ACHN (cell line): ENCODE measurements around the gene MITF.
A peak's percentile ranks its signal among the peaks of the same experiment; 100 is the strongest.

ENCODE experiments used
- DNase-seq: peaks from one replicate; pipeline ENCODE4 v3.0.0-alpha.2; 2015
- in situ Hi-C: cut with HindIII; loops from 2 replicates; pipeline ENCODE4 v1.10.0; 2017; ENCODE audit warnings: low sequenced_read_pairs, low pct_ligation_motif_present, low pct_unique_long_range_greater_than_20kb

The MITF gene

DNA sequence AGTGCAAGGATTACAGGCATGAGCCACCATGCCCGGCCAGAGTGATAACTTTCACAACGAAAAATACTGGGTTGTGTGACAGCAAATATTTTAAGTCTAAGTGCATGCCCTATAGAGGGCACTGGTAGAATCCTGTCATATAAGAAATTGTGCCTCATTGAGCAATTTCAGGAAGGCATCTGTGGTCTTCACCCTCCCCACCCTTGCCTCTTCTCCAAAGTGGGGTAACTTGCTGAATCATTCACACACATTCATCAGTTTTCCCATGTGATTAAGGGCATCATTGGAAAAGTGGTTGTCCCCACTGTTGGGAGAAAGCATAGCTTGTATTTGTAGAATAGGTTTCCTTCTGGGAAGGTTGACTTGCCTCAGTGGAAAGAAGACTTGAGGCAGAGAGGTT, 9.2 kb downstream of the MITF start:
- in situ Hi-C loops: no loop called here
- DNase-seq: no peak

DNA sequence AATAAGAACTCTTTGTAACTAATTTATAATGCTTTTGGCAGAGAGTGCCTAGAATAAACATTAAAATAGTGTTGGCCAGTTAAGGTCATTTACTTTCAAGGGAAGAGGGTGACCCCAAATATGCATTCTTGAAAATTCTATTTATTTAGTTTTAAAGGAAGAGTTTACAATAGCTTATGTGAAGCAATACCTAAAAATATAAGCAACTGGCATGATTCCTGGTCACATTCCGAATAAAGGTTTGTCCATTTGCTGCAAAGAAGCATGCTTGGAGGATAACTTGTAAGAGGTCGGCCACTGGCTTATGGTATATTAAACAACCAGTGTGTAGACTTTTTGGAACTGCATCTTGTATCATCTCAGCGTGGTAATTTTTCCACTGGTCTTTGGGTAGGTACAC, 10.2 kb downstream of the MITF start:
- DNase-seq: no peak
- in situ Hi-C loops: no loop called here

DNA sequence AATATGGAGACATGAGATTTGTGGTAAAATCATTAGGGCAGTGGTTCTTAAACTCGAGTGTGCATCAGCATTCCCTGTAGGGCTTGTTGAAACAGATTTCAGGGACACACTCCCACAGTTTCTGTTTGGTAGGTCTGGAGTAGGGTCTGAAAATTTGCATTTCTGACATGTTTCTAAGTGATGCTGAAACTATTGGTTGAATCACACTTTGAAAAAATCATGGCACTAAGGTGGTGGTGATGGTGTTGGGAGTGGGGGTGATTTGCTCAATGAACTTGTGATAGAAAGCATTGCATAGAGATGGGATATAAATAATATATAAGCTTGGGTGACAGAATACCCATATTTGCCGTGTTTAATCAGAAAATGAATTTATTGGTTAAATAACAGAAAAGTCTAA, 11.3 kb downstream of the MITF start:
- in situ Hi-C loops: no loop called here
- no peak for DNase-seq

DNA sequence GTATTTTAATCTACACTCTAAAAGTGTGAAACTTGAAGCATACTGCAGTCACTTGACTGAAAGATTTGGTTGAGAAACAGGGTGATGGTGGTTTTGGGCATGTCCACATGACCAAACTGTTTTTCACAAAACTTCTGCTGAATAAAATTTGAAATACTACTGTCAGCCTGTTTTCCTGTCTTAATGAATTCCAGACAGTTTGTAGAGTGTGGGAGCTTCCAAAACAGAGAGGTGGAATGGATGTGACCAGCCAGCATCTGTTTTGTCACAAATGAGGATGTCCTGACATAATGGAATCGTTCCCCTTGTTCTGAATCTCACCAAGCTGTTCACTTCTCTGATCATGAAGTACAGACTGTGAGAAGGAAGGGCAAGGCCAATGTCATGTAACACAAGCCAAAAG, 11.8 kb downstream of the MITF start:
- in situ Hi-C loops: no loop called here
- no peak for DNase-seq

DNA sequence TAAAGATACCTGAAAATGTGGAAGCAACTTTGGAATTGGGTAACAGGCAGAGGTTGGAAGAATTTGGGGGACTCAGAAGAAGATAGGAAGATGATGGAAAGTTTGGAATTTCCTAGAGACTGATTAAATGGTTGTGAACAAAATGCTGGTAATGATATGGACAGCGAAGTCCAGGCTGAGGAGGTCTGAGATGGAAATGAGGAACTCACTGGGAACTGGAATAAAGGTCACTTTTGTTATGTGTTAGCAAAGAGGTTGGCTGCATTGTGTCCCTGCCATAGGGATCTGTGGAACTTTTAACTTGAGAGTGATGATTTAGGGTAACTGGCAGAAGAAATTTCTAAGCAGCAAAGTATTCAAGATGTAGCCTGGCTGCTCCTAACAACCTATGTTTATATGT, 13.0 kb downstream of the MITF start:
- DNase-seq: no peak
- in situ Hi-C loops: no loop called here

DNA sequence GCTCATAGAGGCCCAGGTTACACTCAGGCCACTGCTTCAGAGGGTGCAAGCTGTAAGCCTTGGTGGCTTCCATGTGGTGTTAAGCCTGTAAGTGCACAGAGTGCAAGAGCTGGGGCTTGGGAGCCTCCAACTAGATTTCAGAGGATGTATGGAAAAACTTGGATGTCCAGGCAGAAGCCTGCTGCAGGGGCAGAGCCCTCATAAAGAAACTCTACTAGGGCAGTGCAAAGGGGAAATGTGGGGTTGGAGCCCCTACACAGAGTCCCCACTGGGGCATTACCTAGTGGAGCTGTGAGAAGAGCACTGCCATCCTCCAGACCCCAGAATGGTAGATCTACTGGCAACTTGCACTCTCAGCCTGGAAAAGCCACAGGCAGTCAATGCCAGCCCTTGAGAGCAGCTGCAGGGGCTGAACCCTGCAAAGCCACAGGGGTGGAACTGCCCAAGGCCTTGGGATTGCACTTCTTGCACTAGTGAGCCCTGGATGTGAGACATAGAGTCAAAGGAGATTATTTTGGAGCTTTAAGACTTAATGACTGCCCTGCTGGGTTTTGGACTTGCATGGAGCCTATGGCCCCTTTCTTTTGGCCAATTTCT, 14.0 kb downstream of the MITF start:
- in situ Hi-C loops: no loop called here
- DNase-seq: no peak

DNA sequence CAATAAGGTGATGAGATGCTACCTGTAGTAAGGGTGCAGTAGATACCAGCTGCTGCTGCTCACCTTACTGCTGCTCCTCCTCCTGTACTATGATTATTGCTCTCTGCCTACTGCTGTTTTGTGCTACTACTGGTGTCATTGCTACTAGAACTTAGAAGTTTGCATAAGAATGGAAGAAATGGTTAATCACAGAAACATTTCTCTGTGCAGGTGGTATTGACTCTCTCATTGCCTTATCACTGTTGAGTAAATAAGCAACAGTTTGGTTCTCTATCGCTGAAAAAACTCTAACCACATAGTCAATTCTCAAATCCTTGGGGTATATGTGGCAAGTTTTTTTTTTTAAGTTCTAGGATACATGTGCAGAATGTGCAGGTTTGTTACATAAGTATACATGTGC, 16.5 kb downstream of the MITF start:
- in situ Hi-C loops: no loop called here
- DNase-seq: no peak

DNA sequence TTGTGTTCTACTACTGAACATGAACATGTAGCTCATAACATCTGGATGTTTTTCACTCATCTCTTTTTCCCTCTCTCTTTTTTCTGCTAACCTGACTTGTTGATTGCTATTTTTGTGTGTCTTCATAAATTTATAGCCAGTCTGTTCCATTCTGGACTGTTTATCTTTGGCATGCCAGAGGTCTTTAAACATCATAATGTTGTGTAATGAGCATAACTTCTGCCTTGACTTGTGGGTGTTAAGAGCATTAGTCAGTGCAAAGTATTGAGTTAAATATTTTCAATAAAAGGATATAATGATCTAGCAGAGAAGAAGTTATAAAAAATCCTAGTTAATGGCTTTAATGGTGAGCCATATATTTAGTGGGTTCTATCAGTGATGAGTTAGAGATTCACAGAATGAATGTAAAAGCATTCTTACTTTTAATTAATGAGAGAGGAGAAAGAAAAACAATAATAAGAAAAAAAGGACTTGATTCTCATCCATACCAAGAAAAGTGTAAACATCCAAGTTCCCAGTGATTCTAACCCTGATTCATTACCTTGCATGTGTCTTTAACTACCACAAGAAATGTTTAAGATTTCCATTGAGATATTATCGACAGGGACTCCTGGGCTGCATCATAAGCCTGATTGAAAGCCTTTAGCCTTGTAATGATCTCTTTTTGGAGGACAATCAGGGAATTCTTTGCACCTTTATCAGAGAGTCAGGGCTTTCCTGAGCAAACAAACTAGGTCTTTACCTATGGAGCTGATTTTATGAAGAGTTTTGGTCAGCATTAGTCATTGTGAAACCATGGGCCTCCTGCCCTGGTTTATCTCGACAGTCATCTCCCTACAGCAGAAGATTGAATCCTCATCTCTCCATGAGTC, 22.9 kb downstream of the MITF start:
- in situ Hi-C loops: no loop called here
- DNase-seq: no peak

DNA sequence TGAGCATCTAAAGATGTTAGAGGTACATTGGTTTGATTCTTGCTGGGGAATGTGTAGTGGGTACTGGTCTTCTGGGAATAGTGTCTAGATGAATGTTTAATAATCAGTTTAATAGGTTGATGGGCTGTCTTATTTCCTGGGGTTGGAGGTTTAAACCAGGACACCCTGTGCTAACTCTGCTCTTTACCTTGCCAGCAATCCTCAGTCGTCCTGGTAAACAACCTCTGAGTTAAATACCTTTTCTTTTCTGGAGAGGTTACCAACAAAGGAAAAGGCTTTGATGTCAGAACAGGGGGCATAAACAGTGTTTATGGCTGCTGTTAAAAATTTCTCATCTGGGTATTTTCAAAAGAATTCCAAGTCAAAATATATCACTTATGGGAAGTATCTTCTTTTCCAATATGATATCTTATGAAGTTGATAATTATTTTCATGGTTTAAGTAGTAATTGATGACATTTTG, 23.5 kb downstream of the MITF start:
- DNase-seq: no peak
- in situ Hi-C loops: no loop called here

DNA sequence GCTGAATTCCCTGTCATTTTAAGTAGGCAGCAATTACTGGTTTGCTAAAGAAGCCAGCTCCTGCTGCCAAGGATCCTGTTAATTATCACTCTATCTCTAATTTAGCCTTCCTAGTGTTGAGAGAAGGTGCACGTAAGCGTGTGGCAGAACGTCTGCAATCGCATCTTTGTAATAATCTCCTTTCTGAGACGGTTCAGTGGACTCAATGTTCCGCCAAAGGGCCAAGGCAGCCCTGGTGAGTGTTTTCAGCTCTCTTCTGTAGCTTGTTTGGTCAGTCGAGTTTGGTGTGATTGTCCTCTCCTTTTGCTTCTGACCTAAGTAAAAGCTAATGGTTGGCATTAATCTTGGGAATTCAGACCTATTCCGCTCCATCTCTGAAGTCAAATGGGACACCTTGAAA, 24.2 kb downstream of the MITF start:
- in situ Hi-C loops: no loop called here
- peak; percentile 41 for DNase-seq

DNA sequence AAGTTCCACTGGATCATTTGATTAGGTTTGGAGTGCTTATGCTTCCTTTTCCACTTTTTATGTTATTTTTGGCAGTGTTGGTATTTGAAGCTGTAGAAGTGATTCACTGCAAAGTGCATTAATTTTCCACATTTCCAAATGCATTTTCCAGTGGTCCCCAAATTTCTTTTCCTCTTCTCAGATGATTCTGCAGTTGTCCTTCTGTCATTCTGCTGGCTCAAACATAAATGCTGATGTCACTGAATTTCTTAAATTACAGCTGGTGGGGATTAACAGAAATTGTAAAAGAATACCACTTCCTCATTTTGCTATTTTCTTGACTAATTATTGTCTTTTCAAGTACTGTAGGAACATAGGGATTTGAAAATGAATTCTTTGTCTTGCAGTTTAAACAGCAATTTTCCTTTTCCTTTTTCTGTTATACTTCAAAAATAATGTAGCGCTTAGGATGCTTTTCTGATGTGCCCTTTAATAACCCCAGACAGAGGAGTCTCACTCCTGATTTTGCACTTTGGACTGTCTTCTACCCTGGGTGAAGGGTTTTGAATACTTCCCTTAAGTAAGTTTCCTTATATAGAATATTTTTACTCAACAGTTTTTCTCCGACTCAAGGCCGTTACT, 25.0 kb downstream of the MITF start:
- in situ Hi-C loops: no loop called here

DNA sequence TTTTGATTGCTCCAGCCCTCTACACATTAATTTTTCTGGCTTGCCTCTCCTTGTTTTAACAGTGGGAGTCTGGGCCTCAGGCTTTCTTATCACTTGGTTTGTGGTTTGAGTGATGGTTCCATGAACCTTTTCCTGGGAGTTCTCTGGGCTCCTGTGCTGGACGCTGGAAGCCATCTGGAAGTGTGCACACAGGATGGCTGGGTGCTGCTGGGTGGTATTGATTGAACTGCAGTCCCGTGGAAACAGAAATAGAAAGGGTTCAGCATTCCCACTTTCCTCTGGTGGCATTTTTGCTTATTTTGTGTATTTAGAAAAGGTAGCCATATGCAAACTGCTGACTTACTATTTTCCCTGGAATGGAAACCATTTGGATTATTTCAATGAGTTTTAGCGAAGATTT, 25.6 kb downstream of the MITF start:
- in situ Hi-C loops: no loop called here
- DNase-seq: peak; percentile 47

More for the DNA sequence above, 25.0 kb downstream of the MITF start:
- no peak for DNase-seq

DNA sequence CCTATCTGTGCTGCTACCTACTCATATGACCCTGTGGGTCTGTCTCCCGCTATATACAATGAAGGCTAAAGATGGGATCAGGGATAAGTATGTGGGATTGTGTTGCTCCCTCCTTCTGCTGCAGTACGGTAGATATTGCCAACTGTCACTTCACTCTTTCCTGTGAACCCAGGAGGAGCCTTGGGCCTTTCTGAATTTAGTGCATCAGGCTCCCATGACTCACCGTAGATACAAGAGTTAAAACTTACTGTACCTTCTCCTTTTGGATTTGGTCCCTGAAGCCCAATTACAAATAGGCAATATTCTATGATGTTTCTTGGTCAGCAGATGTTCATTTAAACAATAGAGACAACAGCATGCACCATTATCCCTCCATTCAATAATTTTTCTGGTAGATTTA, 27.4 kb downstream of the MITF start:
- no peak for DNase-seq
- in situ Hi-C loops: no loop called here

DNA sequence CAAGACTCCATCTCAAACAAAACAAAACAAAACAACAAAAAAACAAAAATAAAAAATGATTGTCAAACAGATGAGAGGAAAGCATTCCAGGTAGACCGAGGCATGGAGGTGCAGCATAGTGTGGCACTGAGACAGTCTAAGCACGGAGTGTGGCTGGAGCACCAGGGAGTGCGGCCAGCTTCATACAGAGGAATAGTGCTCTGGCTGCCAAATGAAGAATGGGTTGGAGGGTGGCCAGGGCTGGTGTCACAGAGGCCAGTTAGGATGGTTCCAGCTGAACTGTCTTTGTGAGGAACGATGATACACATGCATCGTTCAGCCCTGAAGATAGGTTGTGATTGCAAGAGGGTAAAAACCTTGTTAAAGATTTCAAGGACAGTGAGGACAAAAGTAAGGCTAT, 28.3 kb downstream of the MITF start:
- in situ Hi-C loops: no loop called here
- DNase-seq: no peak

DNA sequence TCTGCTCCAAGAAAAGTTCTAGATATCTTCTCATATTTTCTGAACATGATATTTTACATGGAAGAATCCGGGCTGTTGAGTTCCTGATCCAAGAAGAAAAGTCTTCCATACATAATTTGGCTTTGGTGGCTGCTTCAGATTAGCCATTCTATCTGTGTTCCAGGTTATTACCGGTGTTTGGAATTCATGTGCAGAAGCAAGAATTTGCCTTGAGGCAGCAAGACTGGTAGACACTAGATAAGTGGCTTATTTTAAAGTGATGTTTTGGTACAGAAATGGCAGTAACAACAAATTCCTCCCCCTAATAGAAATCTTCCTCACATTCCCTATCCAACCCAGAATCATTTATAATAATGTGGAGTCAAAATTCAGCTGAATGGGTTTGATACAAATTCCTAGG, 29.2 kb downstream of the MITF start:
- no peak for DNase-seq
- in situ Hi-C loops: no loop called here

DNA sequence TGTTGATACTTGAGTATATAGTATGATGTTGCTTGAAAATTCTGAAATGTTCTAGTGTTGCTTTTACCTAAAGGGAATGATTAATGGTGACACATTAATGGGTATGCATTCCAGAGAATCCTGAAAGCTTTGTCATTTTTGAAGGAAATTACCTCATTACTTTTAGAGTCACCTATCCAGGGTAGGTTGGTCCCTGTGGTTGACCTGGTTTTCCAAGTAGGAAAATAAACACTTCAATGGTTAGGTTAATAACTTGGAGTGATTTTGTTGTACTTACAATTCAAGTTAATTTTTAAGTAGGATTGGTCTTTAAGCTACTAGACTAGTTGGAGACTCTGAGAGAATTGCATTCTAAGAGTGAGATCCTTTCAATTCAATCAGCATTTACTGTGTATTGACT, 31.0 kb downstream of the MITF start:
- DNase-seq: peak; percentile 93
- in situ Hi-C loops: no loop called here

DNA sequence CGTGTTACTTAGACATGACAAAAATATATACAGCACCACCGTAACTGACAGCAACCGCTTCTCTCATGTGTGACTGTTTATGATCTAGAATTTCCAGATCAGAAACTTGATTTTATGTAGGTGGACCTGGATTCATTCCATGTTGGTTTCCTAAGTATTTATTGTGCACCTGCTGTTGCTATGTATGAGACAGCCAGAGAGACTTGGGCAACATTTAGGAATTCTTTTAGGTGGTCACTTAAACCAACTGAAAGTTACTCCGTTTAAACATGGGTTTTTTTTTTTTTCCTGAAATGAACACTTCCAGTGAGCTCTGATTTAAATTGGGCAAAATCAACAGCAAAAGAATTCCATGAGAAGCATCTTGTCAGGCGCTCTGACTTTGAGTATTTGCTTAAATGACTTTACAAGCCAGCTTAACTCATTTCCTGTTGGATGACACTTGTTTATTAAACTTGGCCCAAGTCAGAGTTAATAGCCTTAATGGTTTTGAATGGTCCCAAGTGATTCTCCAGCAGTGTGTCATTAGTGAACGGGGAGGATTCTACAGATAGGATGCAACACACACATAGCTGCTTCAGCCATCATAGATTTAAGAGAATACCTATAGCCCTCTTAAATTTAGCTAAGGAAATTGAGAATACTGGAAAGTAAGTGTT, 31.8 kb downstream of the MITF start:
- DNase-seq: peak; percentile 43
- in situ Hi-C loops: no loop called here

DNA sequence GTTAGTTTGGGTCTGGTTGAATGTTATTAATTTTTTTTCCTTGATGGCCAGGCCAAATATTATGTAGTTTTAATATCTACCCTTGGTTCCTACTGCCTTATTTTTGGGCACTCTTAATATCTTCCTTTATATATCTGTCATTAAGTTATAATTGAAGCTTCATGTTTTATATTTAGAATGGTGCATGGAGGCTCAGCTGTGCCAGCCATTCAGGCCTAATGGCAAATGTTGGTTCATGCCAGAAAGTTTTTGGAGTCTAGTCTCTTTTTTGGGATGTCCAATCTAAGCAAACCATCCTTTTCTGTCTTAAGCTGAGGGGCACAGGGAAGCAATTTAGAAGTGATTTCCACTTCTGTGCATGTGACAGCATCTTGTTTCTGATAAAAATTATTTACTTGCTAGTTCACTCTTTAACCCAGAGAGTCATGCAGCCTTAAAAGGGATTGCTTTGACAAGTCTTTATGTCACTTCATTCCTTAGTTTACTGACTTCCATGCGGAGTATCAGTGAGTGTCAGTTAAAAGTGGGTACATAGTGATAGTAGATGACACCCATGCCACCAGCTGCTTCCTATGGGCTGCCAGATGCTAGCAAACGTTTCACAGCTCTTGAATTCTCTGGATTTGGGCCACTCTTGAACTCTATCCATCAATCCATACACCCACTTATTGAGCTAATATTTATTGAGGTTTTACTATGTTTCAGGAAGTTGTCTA, 33.0 kb downstream of the MITF start:
- in situ Hi-C loops: no loop called here

DNA sequence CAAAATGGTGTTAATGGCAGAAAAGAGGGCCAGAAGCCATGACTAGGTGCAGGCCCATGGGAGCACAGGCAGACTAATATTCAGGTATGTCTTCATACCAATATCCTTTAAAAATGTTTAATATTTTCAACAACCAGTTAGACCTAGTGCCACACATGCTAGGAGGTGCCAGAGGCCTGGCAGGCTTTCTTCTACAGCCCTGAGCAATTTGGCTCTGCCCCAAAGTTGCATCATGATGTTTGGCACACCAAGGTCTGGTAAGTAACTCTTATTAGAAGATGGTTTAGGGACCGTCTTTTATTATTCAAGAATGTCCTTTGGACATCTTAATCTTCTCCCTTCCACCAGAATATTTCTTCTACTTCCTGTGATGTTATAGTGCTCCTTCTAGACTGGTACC, 34.8 kb downstream of the MITF start:
- DNase-seq: no peak
- in situ Hi-C loops: no loop called here

More for the DNA sequence above, 33.0 kb downstream of the MITF start:
- DNase-seq: no peak
